IPS DF 4.7 (cell line): Measurements from ENCODE around the gene KRTAP5-7.
"Not testable (repeated sequence)": the region's sequence is repeated elsewhere in the genome, so short reads cannot be mapped to it uniquely, and the experiment has no call there.

Experiments used
- DNase-seq: peaks from one replicate; pipeline ENCODE4 v3.0.0-alpha.2; 2013; ENCODE audit warnings: low spot score; ENCODE audit errors: extremely low read depth

Gene KRTAP5-7, protein sequence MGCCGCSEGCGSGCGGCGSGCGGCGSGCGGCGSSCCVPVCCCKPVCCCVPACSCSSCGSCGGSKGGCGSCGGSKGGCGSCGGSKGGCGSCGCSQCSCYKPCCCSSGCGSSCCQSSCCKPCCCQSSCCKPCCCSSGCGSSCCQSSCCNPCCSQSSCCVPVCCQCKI

DNA sequence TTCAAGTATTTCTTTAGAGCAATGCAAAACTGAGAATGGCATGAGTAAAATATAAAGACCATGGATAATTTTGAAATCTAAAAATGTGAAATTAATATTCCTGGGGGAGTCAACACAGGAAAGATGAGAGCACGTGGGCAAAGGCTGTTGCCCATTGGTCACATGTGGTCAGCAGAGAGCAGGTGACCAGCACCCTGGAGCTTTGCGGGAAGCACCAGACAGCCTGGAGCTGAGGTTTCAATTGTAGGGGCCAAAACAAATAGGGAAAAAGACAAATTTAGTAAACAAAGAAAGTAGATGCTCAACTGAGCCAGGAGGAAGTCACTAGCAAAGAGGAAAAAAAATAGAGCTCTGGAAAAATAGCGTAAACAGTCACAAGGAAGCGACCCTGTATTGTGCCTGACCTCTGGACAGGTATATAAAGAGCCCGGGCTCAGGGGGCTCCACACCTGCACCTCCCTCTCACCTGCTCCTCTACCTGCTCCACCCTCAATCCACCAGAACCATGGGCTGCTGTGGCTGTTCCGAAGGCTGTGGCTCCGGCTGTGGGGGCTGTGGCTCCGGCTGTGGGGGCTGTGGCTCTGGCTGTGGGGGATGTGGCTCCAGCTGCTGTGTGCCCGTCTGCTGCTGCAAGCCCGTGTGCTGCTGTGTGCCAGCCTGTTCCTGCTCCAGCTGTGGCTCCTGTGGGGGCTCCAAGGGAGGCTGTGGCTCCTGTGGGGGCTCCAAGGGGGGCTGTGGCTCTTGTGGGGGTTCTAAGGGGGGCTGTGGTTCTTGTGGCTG is at the start of gene KRTAP5-7:
KRTAP5-7 (plus strand) TSS at position 472 of the 780 bp plus-strand sequence; CDS start at position 506, 34 bp downstream.
- DNase-seq = not testable (repeated sequence)

DNA sequence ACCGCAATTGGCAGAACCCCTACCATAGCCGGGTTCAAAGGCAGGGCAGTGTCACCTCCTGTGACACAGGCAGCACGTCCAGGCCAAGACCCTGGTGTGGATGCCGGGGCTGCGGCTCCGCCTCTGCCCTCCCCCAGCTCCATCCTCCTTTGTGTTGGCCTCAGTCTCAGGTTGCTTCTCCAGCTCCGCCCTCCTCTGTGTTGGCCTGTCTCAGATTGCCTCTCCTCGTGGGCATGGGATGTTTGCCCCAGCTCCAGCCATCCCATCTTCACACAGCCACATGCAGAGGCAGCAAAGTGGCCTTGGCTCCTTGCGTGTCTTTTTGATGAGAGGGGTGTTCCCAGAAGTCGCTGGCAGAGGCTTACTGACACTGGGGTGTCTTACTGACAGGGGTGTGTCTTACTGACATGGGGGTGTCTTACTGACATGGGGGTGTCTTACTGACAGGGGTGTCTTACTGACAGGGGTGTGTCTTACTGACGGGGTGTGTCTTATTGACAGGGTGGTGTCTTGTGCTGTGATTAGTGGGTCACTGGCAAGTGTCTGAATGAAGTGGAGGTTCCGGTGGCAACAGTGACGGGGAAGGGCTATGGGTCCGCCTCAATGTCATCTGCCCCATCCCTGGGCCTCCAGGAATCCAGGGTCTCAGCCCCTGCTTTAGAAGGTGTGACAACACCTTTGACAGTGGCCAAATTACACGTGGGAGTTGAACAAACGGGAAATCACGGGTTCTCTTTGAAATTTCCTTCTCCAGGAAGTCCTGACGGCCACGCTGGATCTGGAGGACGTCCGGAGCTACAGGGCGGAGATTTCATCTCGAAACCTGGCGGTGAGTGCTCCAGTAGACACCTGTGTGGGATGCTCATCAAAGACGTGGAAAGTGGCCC is 49.2 kb upstream of the KRTAP5-7 start:
- DNase-seq = peak; percentile 38

DNA sequence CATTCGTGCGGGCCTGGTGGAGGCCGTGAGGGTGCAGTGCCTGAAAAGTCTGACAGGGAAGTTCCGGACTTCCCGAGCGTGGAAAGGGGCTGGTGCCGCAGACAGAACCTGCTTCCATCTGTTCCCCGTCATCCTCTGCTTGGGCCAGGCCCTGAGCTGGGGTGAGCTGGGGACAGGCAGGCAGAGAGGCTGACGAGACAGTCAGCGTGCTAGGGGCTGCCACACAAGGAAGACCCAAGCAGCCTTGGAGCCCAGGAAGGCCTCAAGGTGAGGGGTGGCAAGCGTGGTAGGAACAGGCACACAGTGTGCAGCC is 48.6 kb upstream of the KRTAP5-7 start:
- no peak for DNase-seq

GRCh38 chr11:71481101-71481960 is 45.7 kb upstream of the KRTAP5-7 start:
- DNase-seq = no peak

- DNase-seq = no peak
These were observed 44.9 kb upstream of the KRTAP5-7 start for GRCh38 chr11:71482216-71482615.

- no peak for DNase-seq
These were observed 44.2 kb upstream of the KRTAP5-7 start for GRCh38 chr11:71482746-71483364.

DNA sequence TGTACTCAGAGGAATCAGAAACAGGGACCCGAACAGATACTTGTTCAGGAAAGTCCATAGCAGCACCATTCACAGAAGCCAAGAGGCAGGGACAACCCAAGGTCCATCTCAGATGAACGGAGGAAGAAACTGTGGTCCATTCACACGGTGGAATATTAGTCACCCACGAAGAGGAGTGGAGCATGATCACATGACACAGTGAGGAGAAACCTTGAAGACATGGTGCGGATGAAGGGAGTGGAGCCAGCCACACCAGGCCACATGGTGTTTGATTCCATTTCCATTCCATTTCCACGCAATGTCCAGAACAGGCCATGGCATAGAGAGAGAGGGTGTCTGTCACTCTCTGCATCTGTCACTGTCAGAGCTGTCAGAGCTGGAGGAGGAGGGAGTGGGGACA is 43.4 kb upstream of the KRTAP5-7 start:
- no peak for DNase-seq

- no peak for DNase-seq
These were observed 42.6 kb upstream of the KRTAP5-7 start for GRCh38 chr11:71484248-71485062.

DNA sequence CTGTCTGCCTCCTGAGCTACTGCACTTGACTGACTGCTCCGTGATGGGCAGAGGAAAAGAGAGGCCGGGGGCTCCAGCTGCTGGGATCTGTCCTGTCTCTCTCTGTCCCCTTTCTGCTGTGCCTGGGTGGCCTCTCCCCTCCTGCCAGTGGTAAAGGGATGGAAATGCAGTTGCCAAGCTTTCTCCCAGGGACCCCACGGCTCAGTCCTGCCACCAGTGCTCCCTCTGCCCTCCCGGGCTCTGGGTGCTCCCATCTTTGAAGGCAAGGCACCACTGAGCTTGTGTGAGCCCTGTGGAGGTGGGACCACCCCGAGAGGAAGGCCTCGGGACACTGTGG is 42.0 kb upstream of the KRTAP5-7 start:
- no peak for DNase-seq

GRCh38 chr11:71485466-71485865 is 41.6 kb upstream of the KRTAP5-7 start:
- DNase-seq = no peak

- no peak for DNase-seq
These were observed 40.7 kb upstream of the KRTAP5-7 start for GRCh38 chr11:71486320-71486719.

- DNase-seq = no peak
These were observed 38.3 kb upstream of the KRTAP5-7 start for GRCh38 chr11:71488681-71489270.

GRCh38 chr11:71489311-71490043 is 37.6 kb upstream of the KRTAP5-7 start:
- DNase-seq = no peak

DNA sequence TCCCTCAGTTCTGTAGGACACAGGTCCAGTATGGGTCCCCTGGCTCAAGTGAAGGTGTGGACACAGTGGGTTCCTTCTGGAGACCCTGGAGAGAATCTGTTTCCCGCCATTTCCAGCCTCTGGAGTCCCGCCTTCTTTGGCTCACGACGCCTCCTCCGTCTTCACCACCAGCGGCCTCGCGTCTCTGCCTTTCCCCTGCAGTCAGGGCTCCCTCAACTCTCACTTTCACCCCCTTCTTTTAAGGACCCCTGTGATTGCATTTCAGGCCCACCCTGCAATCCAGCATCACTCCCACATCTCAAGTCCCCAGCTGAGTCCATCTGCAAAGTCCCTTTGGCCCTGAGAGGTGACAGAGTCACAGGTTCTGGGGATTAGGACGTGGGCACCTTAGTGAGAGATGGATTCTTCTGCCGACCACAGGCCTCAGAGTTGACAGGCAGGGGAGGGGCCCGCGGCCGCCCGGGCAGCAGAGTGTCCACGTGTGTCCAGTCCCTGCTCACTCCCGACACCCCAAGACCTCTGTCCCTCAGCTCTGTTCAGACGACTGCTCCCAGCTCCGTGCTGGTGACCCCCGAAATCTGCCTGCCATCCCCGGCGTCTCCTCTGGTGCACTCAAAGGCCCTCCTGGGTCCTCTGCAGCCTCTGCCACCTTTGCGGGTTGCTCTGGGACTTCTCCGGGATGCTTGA is 36.9 kb upstream of the KRTAP5-7 start:
- DNase-seq = no peak

DNA sequence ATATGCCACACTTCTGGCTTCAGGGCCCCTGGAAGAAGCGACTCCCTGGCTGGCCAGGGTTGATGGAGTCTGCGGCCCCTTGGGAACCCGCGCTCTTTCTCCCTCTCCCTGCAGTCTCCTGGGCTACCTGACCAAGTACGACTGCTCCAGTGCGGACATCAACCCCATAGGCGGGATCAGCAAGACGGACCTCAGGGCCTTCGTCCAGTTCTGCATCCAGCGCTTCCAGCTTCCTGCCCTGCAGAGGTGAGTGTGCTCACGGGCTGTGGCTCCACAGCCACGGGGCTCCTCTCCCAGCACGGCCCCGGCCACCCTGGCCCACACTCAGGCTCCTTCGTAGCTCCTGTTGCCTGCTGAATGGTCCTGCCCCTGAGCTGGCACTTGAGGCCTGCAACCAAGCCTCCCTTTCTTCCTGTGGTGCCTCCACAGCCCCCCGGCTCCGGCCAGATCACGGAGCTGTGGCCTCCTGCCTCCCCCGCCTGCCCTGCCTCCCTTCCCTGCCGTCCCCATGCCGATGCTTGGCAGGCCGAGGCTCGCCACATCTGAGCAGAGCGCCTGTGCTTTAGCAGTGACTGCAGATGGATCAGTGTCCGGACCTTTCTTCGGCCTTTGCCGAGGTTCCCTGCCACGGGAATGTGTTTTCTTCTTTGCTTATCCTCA is 36.2 kb upstream of the KRTAP5-7 start:
- no peak for DNase-seq

DNA sequence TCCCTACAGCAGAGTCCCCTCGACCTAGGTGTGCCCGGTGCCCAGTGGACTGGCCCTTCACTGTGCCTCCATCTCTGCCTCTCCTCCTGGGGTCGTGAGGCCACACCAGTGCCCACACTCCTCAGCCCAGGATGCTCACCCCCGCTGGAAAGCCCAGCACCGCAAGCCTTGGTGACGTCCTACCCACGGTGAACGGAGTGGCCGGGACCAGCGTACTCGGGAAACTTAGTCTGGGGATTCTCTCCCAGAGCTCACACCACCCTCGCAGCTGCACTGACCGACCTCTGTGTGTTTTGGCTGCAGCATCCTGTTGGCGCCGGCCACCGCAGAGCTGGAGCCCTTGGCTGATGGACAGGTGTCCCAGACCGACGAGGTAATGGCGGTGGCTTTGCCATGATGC is 35.5 kb upstream of the KRTAP5-7 start:
- DNase-seq = no peak

DNA sequence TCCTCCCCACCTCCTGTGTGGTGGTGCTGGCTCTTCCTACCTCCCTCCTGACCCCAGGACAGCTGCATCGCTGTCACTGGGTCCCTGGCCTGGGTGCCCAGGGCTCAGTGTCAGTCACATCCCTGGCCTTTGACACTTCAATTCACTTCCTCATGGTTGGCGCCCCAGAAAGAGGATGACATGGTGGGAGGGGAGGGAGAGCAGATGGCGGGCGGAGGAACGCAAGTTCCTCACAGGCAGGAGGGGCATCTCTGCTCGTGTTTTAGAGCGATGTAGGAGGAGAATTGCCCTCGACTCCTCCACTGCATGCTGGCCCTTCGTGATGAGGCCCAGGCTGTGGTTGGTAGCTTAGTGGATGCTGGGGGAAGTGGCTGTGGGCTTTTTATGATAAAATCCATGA is 35.1 kb upstream of the KRTAP5-7 start:
- DNase-seq = no peak
